ENCODE measurements around the gene C18orf54. TPM values are rescaled to one million over a fixed set of nuclear protein-coding genes. Genes with fewer than 3 reads are reported as not detected.

The C18orf54 gene
- total and polyA plus RNA-seq, 2 donors (not counting 3 experiments of a cell fraction or from before 2014, with no cell fraction given): 4.2 to 21.4 TPM

- dilution Hi-C loops (cut with MboI; ENCODE audit: extremely low pct_ligation_motif_present, low sequenced_read_pairs) (no loop called here), intact Hi-C loops (cut with micrococcal nuclease) (loop anchor here (5.0 kb wide), 1 partner anchor 164 kb away; no protein-coding TSS in a partner anchor)
- Histone ChIP-seq H2AFZ (ENCODE audit: low read depth, low read length) (no peak overlapping the region), H3K79me2 (ENCODE audit: control insufficient read depth, insufficient read depth, low read length) (no peaks in the 10 kb centered on the region), H3K27me3 (ENCODE audit: control insufficient read depth in 2 of 2, insufficient read depth in 2 of 2, low read length in 2 of 2) (no peaks in the 10 kb centered on the region), H3K27ac (ENCODE audit: insufficient read depth, low read depth, low read length) (no peak overlapping the region), H3K9me3 (replicated peaks; ENCODE audit: control insufficient read depth, insufficient read depth, low read length) (no peaks in the 10 kb centered on the region), H3K4me1 (ENCODE audit: control insufficient read depth, extremely low read depth, insufficient read depth, low read length) (peaks cover 16% of the 10 kb centered on the region), H4K20me1 (replicated peaks; ENCODE audit: control insufficient read depth, extremely low read depth, insufficient read depth, low read length) (no peaks in the 10 kb centered on the region), H3K9me1 (replicated peaks; ENCODE audit: control insufficient read depth, extremely low read depth, insufficient read depth, low read length) (no peaks in the 10 kb centered on the region), H3K4me3 (replicated peaks in 1 of 3; ENCODE audit: insufficient read depth in 1 of 3, low read depth in 1 of 3, low read length in 3 of 3) (no peak overlapping the region), H3K36me3 (ENCODE audit: control insufficient read depth in 2 of 2, extremely low read depth in 1 of 2, insufficient read depth in 2 of 2, low read length in 2 of 2) (no peaks in the 10 kb centered on the region), H3K9ac (replicated peaks; ENCODE audit: extremely low read depth, insufficient read depth, low read length) (no peak overlapping the region), H3K4me2 (ENCODE audit: insufficient read depth, low read length) (no peak overlapping the region)
- BruUV-seq (replicated peaks): no TSS peak
- ChIA-PET POLR2A (no interaction called here), CTCF (interaction anchor here (1.0 to 2.4 kb wide), 4 partner anchors 31 to 278 kb away, joined by 3 to 19 read pairs (median 4); no protein-coding TSS in a partner anchor)
- FAIRE-seq (no peak), DNase-seq (ENCODE audit: low read depth, low spot score) (no peak)
- no peak for TF ChIP-seq MYC (IDR thresholded peaks at IDR 0.05; ENCODE audit: low read depth, low read length)
- TF ChIP-seq POLR2A (IDR thresholded peaks at IDR 0.05; ENCODE audit: low read depth, low read length): no peak
- no peak for TF ChIP-seq EZH2 (IDR thresholded peaks at IDR 0.05; ENCODE audit: borderline replicate concordance, low read depth, low read length, severe bottlenecking)
- no peak for TF ChIP-seq GATA2 (IDR thresholded peaks at IDR 0.05; ENCODE audit: insufficient read depth, insufficient read length, low read depth, low read length)
Measured at GRCh38 chr18:54393648-54394294, 36.1 kb downstream of the C18orf54 start.

- FAIRE-seq (no peak), DNase-seq (ENCODE audit: low read depth, low spot score) (no peak)
- H3K79me2 ChIP-seq (ENCODE audit: control insufficient read depth, insufficient read depth, low read length): no peaks in the 10 kb centered on the region
- no TSS peak for BruUV-seq (replicated peaks)
- H3K36me3 ChIP-seq (ENCODE audit: control insufficient read depth in 2 of 2, extremely low read depth in 1 of 2, insufficient read depth in 2 of 2, low read length in 2 of 2): no peaks in the 10 kb centered on the region
- H3K9ac ChIP-seq (replicated peaks; ENCODE audit: extremely low read depth, insufficient read depth, low read length): no peak overlapping the region
- no peaks in the 10 kb centered on the region for H3K9me3 ChIP-seq (replicated peaks; ENCODE audit: control insufficient read depth, insufficient read depth, low read length)
- no peak overlapping the region for H3K4me2 ChIP-seq (ENCODE audit: insufficient read depth, low read length)
- no peaks in the 10 kb centered on the region for H3K27me3 ChIP-seq (ENCODE audit: control insufficient read depth in 2 of 2, insufficient read depth in 2 of 2, low read length in 2 of 2)
- ChIA-PET CTCF (no interaction called here), POLR2A (no interaction called here)
- no peak for TF ChIP-seq CTCF (IDR thresholded peaks at IDR 0.05; ENCODE audit: extremely low read depth in 1 of 2, insufficient read depth in 1 of 2, low read depth in 1 of 2, low read length in 2 of 2)
- no peak for TF ChIP-seq EZH2 (IDR thresholded peaks at IDR 0.05; ENCODE audit: borderline replicate concordance, low read depth, low read length, severe bottlenecking)
- no peak for TF ChIP-seq FOS (IDR thresholded peaks at IDR 0.05; ENCODE audit: borderline replicate concordance, insufficient read depth, low read length)
- TF ChIP-seq MYC (IDR thresholded peaks at IDR 0.05; ENCODE audit: low read depth, low read length): no peak
- no peak for TF ChIP-seq JUN (IDR thresholded peaks at IDR 0.05; ENCODE audit: borderline replicate concordance, insufficient read depth, insufficient read length, low read depth)
- TF ChIP-seq POLR2AphosphoS5 (IDR thresholded peaks at IDR 0.05; ENCODE audit: insufficient read depth, low read depth, low read length): no peak
- no peak for TF ChIP-seq POLR2A (IDR thresholded peaks at IDR 0.05; ENCODE audit: low read depth, low read length)
- TF ChIP-seq MAX (IDR thresholded peaks at IDR 0.05; ENCODE audit: insufficient read depth, insufficient read length): no peak
- no peak for TF ChIP-seq GATA2 (IDR thresholded peaks at IDR 0.05; ENCODE audit: insufficient read depth, insufficient read length, low read depth, low read length)
- dilution Hi-C loops (cut with MboI; ENCODE audit: extremely low pct_ligation_motif_present, low sequenced_read_pairs) (no loop called here), intact Hi-C loops (cut with micrococcal nuclease) (no loop called here)
- no peak overlapping the region for H3K4me3 ChIP-seq (replicated peaks in 1 of 3; ENCODE audit: insufficient read depth in 1 of 3, low read depth in 1 of 3, low read length in 3 of 3)
- no peak overlapping the region for H2AFZ ChIP-seq (ENCODE audit: low read depth, low read length)
- no peaks in the 10 kb centered on the region for H3K9me1 ChIP-seq (replicated peaks; ENCODE audit: control insufficient read depth, extremely low read depth, insufficient read depth, low read length)
- no peak overlapping the region for H3K27ac ChIP-seq (ENCODE audit: insufficient read depth, low read depth, low read length)
- H4K20me1 ChIP-seq (replicated peaks; ENCODE audit: control insufficient read depth, extremely low read depth, insufficient read depth, low read length): no peaks in the 10 kb centered on the region
- H3K4me1 ChIP-seq (ENCODE audit: control insufficient read depth, extremely low read depth, insufficient read depth, low read length): no peaks in the 10 kb centered on the region
Measured at GRCh38 chr18:54396760-54397159, 39.1 kb downstream of the C18orf54 start.

Data from endothelial cell of umbilical vein (primary cell).